Neural progenitor cell (in vitro differentiated cells): Measurements from ENCODE around the gene IRF8. TPM values are rescaled to one million over a fixed set of nuclear protein-coding genes. Genes with fewer than 3 reads are reported as not detected.

Experiments used
- DNase-seq: peaks from one replicate; pipeline ENCODE4 v3.0.0-alpha.2; 2016; ENCODE audit warnings: low spot score
- H2AFZ ChIP-seq: fragments of 200-600 bp; sonication (generic); replicated peaks from 2 replicates; pipeline ENCODE4 v1.6.1; 2016; ENCODE audit warnings: antibody characterized with exemption
- H3F3A ChIP-seq: fragments of 200-600 bp; sonication (generic); 2 replicates; pipeline ENCODE4 v1.6.1; 2016; ENCODE audit warnings: antibody characterized with exemption, low read depth
- H3K27ac ChIP-seq: fragments of 200-600 bp; sonication (generic); 2 replicates; pipeline ENCODE4 v1.5.1; 2016; ENCODE audit warnings: mild to moderate bottlenecking
- H3K27me3 ChIP-seq: fragments of 200-600 bp; sonication (generic); 2 replicates; pipeline ENCODE4 v1.6.1; 2016; ENCODE audit warnings: mild to moderate bottlenecking, moderate library complexity
- H3K36me3 ChIP-seq: fragments of 200-600 bp; sonication (generic); 2 replicates; pipeline ENCODE4 v1.5.1; 2016
- H3K4me1 ChIP-seq: fragments of 200-600 bp; sonication (generic); 2 replicates; pipeline ENCODE4 v1.6.1; 2016; ENCODE audit warnings: mixed run types
- H3K4me2 ChIP-seq: fragments of 200-600 bp; sonication (generic); 2 replicates; pipeline ENCODE4 v1.6.1; 2016
- H3K4me3 ChIP-seq: fragments of 200-600 bp; sonication (generic); 2 replicates; pipeline ENCODE4 v1.5.1; 2016
- H3K79me2 ChIP-seq: fragments of 200-600 bp; sonication (generic); 2 replicates; pipeline ENCODE4 v1.6.1; 2016; ENCODE audit warnings: low read depth
- H3K9ac ChIP-seq: fragments of 200-600 bp; sonication (generic); 2 replicates; pipeline ENCODE4 v1.6.1; 2016
- H3K9me3 ChIP-seq: fragments of 200-600 bp; sonication (generic); 2 replicates; pipeline ENCODE4 v1.5.1; 2016; ENCODE audit warnings: low read depth
- H4K20me1 ChIP-seq: fragments of 200-600 bp; sonication (generic); 2 replicates; pipeline ENCODE4 v1.6.1; 2016; ENCODE audit warnings: low read depth
- H3K27ac Mint-ChIP-seq: 3 replicates; pipeline ENCODE4 v1.8.0; 2021; ENCODE audit warnings: mixed read lengths
- H3K27me3 Mint-ChIP-seq: 2 replicates; pipeline ENCODE4 v1.8.0; 2022; ENCODE audit warnings: low read depth, mild to moderate bottlenecking, inconsistent platforms, moderate library complexity, mixed read lengths; ENCODE audit not compliant: insufficient read depth
- H3K36me3 Mint-ChIP-seq: 3 replicates; pipeline ENCODE4 v1.8.0; 2021; ENCODE audit warnings: mixed read lengths
- H3K4me1 Mint-ChIP-seq: 3 replicates; pipeline ENCODE4 v1.8.0; 2021; ENCODE audit warnings: mixed read lengths
- H3K4me3 Mint-ChIP-seq: 3 replicates; pipeline ENCODE4 v1.8.0; 2021; ENCODE audit warnings: mild to moderate bottlenecking, moderate library complexity, mixed read lengths
- H3K9me3 Mint-ChIP-seq: 3 replicates; pipeline ENCODE4 v1.8.0; 2020; ENCODE audit warnings: mixed read lengths
- CTCF ChIP-seq: fragments of 200-600 bp; sonication (generic); IDR thresholded peaks from 2 replicates; pipeline ENCODE4 v1.5.1; 2017; ENCODE audit warnings: antibody characterized with exemption, mild to moderate bottlenecking
- EZH2 ChIP-seq: fragments of 200-600 bp; sonication (generic); IDR thresholded peaks from 2 replicates; pipeline ENCODE4 v1.6.1; 2017; ENCODE audit warnings: antibody characterized with exemption, mild to moderate bottlenecking, moderate library complexity
- EZH2phosphoT487 ChIP-seq: fragments of 200-600 bp; sonication (generic); IDR thresholded peaks from 2 replicates; pipeline ENCODE4 v1.6.1; 2017; ENCODE audit warnings: antibody characterized with exemption
- total RNA-seq: library from RNA; depleted of rRNA; stranded (reverse); fragments of >200 nt; gene quantifications from 2 replicates; pipeline ENCODE4 v1.2.3, GENCODE V29; 2015; ENCODE audit warnings: low replicate concordance

The IRF8 gene
- total RNA-seq, 1 donor from 2014 or later: 1.2 TPM

GRCh38 chr16:85943711-85944110, 44.7 kb downstream of the IRF8 start:
- no peak for TF ChIP-seq CTCF
- TF ChIP-seq EZH2: no peak
- TF ChIP-seq EZH2phosphoT487: no peak
- Mint-ChIP-seq H3K4me1 (peaks cover 6% of the 10 kb centered on the region), H3K27me3 (peaks cover 16% of the 10 kb centered on the region), H3K27ac (no peak overlapping the region), H3K9me3 (peaks cover 8% of the 10 kb centered on the region), H3K4me3 (no peak overlapping the region), H3K36me3 (no peaks in the 10 kb centered on the region)
- no peak overlapping the region for H3K4me3 ChIP-seq
- no peaks in the 10 kb centered on the region for H3F3A ChIP-seq
- no peaks in the 10 kb centered on the region for H3K9me3 ChIP-seq
- no peaks in the 10 kb centered on the region for H3K79me2 ChIP-seq
- no peaks in the 10 kb centered on the region for H3K36me3 ChIP-seq
- no peaks in the 10 kb centered on the region for H3K4me1 ChIP-seq
- DNase-seq: no peak
- H3K27ac ChIP-seq: no peak overlapping the region
- H4K20me1 ChIP-seq: no peaks in the 10 kb centered on the region
- H3K27me3 ChIP-seq: no peaks in the 10 kb centered on the region
- no peak overlapping the region for H3K9ac ChIP-seq
- H2AFZ ChIP-seq: no peak overlapping the region
- no peak overlapping the region for H3K4me2 ChIP-seq

GRCh38 chr16:85944572-85945423, 45.8 kb downstream of the IRF8 start:
- DNase-seq: no peak
- H3K4me1 ChIP-seq: no peaks in the 10 kb centered on the region
- H3K27me3 ChIP-seq: no peaks in the 10 kb centered on the region
- Mint-ChIP-seq H3K36me3 (no peaks in the 10 kb centered on the region), H3K27ac (no peak overlapping the region), H3K27me3 (peaks cover 15% of the 10 kb centered on the region), H3K4me3 (no peak overlapping the region), H3K9me3 (peaks cover 8% of the 10 kb centered on the region), H3K4me1 (peaks cover 6% of the 10 kb centered on the region)
- H3K36me3 ChIP-seq: no peaks in the 10 kb centered on the region
- H3F3A ChIP-seq: no peaks in the 10 kb centered on the region
- no peak overlapping the region for H3K4me2 ChIP-seq
- no peaks in the 10 kb centered on the region for H3K79me2 ChIP-seq
- H3K9me3 ChIP-seq: no peaks in the 10 kb centered on the region
- no peaks in the 10 kb centered on the region for H4K20me1 ChIP-seq
- no peak overlapping the region for H2AFZ ChIP-seq
- no peak overlapping the region for H3K4me3 ChIP-seq
- no peak overlapping the region for H3K27ac ChIP-seq
- no peak overlapping the region for H3K9ac ChIP-seq
- no peak for TF ChIP-seq EZH2
- no peak for TF ChIP-seq EZH2phosphoT487
- no peak for TF ChIP-seq CTCF

GRCh38 chr16:85945424-85945751, 46.4 kb downstream of the IRF8 start:
- no peaks in the 10 kb centered on the region for H3K36me3 ChIP-seq
- H3K4me1 ChIP-seq: no peaks in the 10 kb centered on the region
- no peak for DNase-seq
- H2AFZ ChIP-seq: no peak overlapping the region
- Mint-ChIP-seq H3K27me3 (peaks cover 15% of the 10 kb centered on the region), H3K36me3 (no peaks in the 10 kb centered on the region), H3K4me3 (no peak overlapping the region), H3K27ac (no peak overlapping the region), H3K9me3 (peaks cover 3% of the 10 kb centered on the region), H3K4me1 (peaks cover 6% of the 10 kb centered on the region)
- TF ChIP-seq EZH2 (no peak), CTCF (no peak)
- H3F3A ChIP-seq: no peaks in the 10 kb centered on the region
- no peak overlapping the region for H3K9ac ChIP-seq
- no peaks in the 10 kb centered on the region for H3K9me3 ChIP-seq
- no peaks in the 10 kb centered on the region for H4K20me1 ChIP-seq
- no peaks in the 10 kb centered on the region for H3K27me3 ChIP-seq
- H3K4me2 ChIP-seq: no peak overlapping the region
- no peak overlapping the region for H3K27ac ChIP-seq
- H3K4me3 ChIP-seq: no peak overlapping the region
- H3K79me2 ChIP-seq: no peaks in the 10 kb centered on the region
